Measurements from ENCODE around the gene VTI1A.

Gene VTI1A

DNA sequence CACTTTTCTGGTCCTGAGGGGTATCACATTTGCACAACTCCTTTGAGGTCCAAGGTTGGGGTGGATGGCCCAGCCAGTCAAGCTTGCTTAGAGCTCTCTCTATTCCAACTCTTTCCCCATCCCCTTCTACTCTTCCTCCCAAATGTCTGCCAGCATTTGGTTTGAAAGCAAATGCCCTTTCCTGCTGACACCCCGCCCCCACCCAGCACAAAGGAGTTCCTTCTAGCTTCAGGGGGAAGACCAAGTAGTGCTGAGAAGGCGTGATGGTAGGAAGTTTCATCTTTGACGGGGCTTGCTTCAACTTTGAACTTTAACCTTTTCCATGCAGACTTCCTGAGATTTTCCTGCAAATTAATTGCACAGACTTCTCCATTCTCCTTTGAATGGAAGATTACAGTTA lies 365.6 kb downstream of the VTI1A start:
- H3K9me3 ChIP-seq (ENCODE audit: control insufficient read depth, low read length), result no peaks in the 10 kb centered on the region
- DNase-seq, result no peak
- no peak overlapping the region for H3K27ac ChIP-seq (ENCODE audit: insufficient read depth, low read length, poor library complexity, severe bottlenecking)
- no peak overlapping the region for H3K4me3 ChIP-seq (ENCODE audit: insufficient read depth, low read depth, low read length, poor library complexity, severe bottlenecking)
- no peaks in the 10 kb centered on the region for H3K4me1 ChIP-seq (ENCODE audit: control insufficient read depth, insufficient read depth, low read length, poor library complexity, severe bottlenecking)
- peaks cover 3% of the 10 kb centered on the region for H3K36me3 ChIP-seq (ENCODE audit: control insufficient read depth, insufficient read depth, low read length)
- no peaks in the 10 kb centered on the region for H3K27me3 ChIP-seq (replicated peaks; ENCODE audit: control insufficient read depth, insufficient read depth, low read length, poor library complexity, severe bottlenecking)

DNA sequence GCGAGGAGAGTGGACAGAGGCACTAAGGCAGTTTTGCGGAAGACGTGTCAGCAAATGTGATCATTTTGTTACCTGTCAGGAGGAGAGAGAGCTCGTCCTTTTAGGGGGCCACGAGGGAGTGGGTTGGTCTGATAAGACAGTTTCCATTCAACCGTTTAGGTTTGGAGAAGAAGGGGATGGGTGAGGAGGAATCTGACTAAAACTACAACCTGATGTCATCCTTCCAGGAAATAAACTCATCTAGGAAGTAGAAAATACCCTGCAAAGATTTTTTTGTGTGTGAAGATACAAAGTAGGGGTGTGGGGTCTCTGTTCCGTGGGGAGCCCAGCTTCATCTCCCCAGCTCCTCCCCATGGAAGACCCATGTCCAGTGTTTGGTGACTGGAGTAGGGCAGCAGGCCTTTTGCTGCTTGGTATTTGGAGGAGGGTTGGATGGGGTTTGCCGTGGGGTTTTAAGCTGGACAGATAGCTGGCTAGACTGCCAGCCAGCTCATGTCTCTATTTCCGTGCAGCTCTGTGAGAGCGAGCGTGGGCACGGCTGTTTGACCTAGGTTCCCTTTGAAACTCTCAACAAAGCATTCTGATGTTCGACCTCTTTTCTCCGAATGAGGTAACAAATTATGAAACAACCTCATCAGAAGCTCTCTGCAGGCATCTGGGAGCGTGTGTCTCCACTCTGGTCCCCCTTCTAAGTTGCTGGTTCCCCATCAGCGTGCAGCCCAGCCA lies 367.0 kb downstream of the VTI1A start:
- H3K4me1 ChIP-seq (ENCODE audit: control insufficient read depth, insufficient read depth, low read length, poor library complexity, severe bottlenecking), result no peaks in the 10 kb centered on the region
- H3K9me3 ChIP-seq (ENCODE audit: control insufficient read depth, low read length), result no peaks in the 10 kb centered on the region
- DNase-seq, result no peak
- H3K27me3 ChIP-seq (replicated peaks; ENCODE audit: control insufficient read depth, insufficient read depth, low read length, poor library complexity, severe bottlenecking), result no peaks in the 10 kb centered on the region
- no peak overlapping the region for H3K4me3 ChIP-seq (ENCODE audit: insufficient read depth, low read depth, low read length, poor library complexity, severe bottlenecking)
- H3K36me3 ChIP-seq (ENCODE audit: control insufficient read depth, insufficient read depth, low read length), result peaks cover 3% of the 10 kb centered on the region
- no peak overlapping the region for H3K27ac ChIP-seq (ENCODE audit: insufficient read depth, low read length, poor library complexity, severe bottlenecking)

DNA sequence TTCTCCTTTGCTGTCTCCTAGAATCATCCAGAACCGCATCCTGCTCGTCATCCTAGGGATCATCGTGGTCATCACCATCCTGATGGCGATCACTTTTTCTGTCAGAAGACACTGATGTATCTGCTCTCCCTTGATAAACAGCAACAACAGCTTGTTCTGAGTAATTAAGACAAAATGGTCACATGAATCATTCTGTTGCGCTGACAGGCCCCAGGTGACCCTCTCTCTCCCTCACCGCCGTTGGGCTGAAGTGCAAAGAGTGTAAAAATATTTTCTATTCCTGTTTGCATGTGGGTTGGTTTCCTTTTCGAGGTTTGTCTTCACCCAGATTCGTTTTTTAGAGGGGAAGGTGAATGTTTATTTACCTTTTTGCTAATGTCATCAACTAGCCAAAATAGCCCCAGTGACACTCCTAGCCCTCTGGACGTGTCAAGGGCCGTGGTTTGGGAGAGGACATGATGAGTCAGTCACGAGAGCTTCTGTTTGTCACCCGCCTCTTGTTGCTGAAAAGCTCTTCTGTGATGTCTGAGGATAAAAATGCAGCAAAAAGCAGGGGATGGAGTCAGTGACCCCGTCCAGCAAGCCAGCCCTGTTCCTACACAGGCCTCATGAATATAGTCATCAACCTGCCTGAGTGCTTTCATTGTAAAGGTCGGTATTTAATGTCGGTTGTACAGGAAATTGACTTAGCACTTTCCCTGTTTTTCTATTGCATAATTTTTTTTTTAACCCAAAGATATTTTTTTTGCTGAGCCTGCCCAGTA lies 368.4 kb downstream of the VTI1A start:
- no peak for DNase-seq
- no peaks in the 10 kb centered on the region for H3K4me1 ChIP-seq (ENCODE audit: control insufficient read depth, insufficient read depth, low read length, poor library complexity, severe bottlenecking)
- peaks cover 2% of the 10 kb centered on the region for H3K36me3 ChIP-seq (ENCODE audit: control insufficient read depth, insufficient read depth, low read length)
- H3K27me3 ChIP-seq (replicated peaks; ENCODE audit: control insufficient read depth, insufficient read depth, low read length, poor library complexity, severe bottlenecking), result no peaks in the 10 kb centered on the region
- no peak overlapping the region for H3K27ac ChIP-seq (ENCODE audit: insufficient read depth, low read length, poor library complexity, severe bottlenecking)
- H3K9me3 ChIP-seq (ENCODE audit: control insufficient read depth, low read length), result no peaks in the 10 kb centered on the region
- no peak overlapping the region for H3K4me3 ChIP-seq (ENCODE audit: insufficient read depth, low read depth, low read length, poor library complexity, severe bottlenecking)

DNA sequence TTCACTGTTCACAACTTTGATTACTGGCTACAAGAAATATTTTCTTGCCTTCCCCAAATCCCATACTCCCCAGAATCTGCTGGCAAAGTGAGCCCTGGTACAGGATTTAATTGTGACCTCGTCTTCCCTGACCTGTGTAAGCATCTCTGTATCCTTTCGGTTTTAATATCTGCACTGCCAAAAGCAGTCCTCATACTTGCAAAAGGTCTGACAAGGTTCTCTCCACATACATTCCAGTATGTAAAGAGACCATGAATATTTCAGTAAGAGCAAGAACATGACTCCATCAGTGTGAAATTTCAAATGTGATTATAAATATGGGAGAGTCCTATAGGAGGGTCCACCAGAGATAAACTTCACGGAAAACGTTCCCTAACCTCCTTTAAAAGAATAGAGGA lies 369.0 kb downstream of the VTI1A start:
- no peak for DNase-seq
- Histone ChIP-seq H3K27me3 (replicated peaks; ENCODE audit: control insufficient read depth, insufficient read depth, low read length, poor library complexity, severe bottlenecking) (no peaks in the 10 kb centered on the region), H3K4me1 (ENCODE audit: control insufficient read depth, insufficient read depth, low read length, poor library complexity, severe bottlenecking) (no peaks in the 10 kb centered on the region), H3K27ac (ENCODE audit: insufficient read depth, low read length, poor library complexity, severe bottlenecking) (no peak overlapping the region), H3K9me3 (ENCODE audit: control insufficient read depth, low read length) (no peaks in the 10 kb centered on the region), H3K4me3 (ENCODE audit: insufficient read depth, low read depth, low read length, poor library complexity, severe bottlenecking) (no peak overlapping the region), H3K36me3 (ENCODE audit: control insufficient read depth, insufficient read depth, low read length) (no peaks in the 10 kb centered on the region)

DNA sequence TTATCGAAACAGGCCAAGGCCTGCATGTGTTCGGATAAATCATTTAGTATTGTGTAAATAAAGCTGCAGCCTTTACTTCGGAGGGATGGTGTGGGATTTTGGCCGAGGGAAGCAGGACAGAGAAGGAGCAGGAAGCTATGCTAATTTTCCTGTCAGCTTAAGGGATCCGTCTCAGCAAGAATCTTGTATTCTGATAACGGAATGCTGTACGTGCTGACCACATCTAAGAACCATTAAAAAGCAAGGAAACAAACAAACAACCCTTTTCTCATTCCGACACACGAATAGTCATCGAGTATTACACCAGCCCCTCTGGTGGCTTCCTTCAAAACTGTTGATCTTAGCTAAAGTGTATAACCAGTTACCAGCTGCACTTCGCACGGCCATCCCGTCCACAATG lies 369.9 kb downstream of the VTI1A start:
- H3K4me1 ChIP-seq (ENCODE audit: control insufficient read depth, insufficient read depth, low read length, poor library complexity, severe bottlenecking), result no peaks in the 10 kb centered on the region
- no peaks in the 10 kb centered on the region for H3K36me3 ChIP-seq (ENCODE audit: control insufficient read depth, insufficient read depth, low read length)
- H3K9me3 ChIP-seq (ENCODE audit: control insufficient read depth, low read length), result no peaks in the 10 kb centered on the region
- no peak for DNase-seq
- H3K4me3 ChIP-seq (ENCODE audit: insufficient read depth, low read depth, low read length, poor library complexity, severe bottlenecking), result no peak overlapping the region
- no peak overlapping the region for H3K27ac ChIP-seq (ENCODE audit: insufficient read depth, low read length, poor library complexity, severe bottlenecking)
- no peaks in the 10 kb centered on the region for H3K27me3 ChIP-seq (replicated peaks; ENCODE audit: control insufficient read depth, insufficient read depth, low read length, poor library complexity, severe bottlenecking)

DNA sequence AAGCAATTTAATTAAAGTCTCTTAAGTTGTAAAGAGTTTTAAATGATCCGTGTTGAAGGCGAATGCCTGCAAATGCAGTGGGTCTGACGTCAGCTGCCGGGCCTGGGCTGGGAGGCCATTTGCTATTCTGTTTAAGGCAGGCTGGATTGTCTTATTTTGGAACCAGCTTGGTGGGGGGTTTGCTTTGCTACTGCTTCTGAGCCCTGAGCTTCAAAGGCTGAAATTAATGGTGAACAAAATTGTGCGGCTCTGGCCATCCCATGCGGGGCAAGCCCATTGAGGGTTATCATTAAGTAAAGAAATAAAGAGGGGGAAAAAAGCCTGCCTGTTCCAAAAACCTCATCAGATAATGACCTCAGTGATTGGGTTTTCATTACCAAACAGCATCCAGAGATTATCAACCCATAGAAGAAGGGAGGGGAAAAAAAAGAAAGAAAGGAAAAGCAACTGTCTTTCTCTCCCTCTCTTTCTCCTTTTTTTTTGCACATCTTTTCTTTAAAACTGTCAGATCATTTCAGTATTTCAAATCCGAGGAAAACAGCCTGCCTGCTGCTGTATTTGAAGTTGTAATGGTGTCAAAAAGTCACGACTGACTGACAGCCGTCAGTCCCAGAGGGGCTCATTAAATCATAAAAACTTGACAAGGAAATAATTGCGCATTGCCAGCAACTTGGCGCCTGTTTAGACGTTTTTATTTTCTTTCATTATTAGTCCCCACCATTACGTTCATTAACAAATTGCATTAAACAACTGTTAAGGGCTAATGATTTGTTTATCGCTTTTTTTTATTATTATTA lies 371.2 kb downstream of the VTI1A start:
- no peak for DNase-seq
- H3K27ac ChIP-seq (ENCODE audit: insufficient read depth, low read length, poor library complexity, severe bottlenecking), result no peak overlapping the region
- H3K4me3 ChIP-seq (ENCODE audit: insufficient read depth, low read depth, low read length, poor library complexity, severe bottlenecking), result no peak overlapping the region
- H3K27me3 ChIP-seq (replicated peaks; ENCODE audit: control insufficient read depth, insufficient read depth, low read length, poor library complexity, severe bottlenecking), result no peaks in the 10 kb centered on the region
- H3K36me3 ChIP-seq (ENCODE audit: control insufficient read depth, insufficient read depth, low read length), result no peaks in the 10 kb centered on the region
- H3K9me3 ChIP-seq (ENCODE audit: control insufficient read depth, low read length), result no peaks in the 10 kb centered on the region
- no peaks in the 10 kb centered on the region for H3K4me1 ChIP-seq (ENCODE audit: control insufficient read depth, insufficient read depth, low read length, poor library complexity, severe bottlenecking)

DNA sequence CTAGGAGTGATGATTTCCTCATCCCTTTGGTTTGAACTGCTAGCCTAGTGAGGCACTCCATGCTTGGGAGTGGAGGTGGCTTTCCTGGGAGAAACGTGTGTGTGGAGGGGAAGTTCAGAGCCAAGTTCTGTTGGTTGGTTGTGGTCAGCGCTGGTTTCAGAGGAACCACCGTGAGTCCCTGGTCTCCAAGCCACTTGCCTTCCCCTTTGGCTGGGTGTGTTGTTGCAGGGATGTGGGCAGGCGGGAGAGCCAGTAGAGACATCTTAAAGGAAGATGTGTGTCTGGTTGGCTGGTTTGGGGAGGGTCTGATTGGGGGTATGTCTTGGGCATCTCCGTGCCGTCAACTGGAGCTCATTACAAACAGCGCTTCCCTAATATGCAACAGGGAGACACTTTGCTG lies 372.2 kb downstream of the VTI1A start:
- Histone ChIP-seq H3K27me3 (replicated peaks; ENCODE audit: control insufficient read depth, insufficient read depth, low read length, poor library complexity, severe bottlenecking) (no peaks in the 10 kb centered on the region), H3K9me3 (ENCODE audit: control insufficient read depth, low read length) (no peaks in the 10 kb centered on the region), H3K4me3 (ENCODE audit: insufficient read depth, low read depth, low read length, poor library complexity, severe bottlenecking) (no peak overlapping the region), H3K4me1 (ENCODE audit: control insufficient read depth, insufficient read depth, low read length, poor library complexity, severe bottlenecking) (no peaks in the 10 kb centered on the region), H3K27ac (ENCODE audit: insufficient read depth, low read length, poor library complexity, severe bottlenecking) (no peak overlapping the region), H3K36me3 (ENCODE audit: control insufficient read depth, insufficient read depth, low read length) (no peaks in the 10 kb centered on the region)
- no peak for DNase-seq

DNA sequence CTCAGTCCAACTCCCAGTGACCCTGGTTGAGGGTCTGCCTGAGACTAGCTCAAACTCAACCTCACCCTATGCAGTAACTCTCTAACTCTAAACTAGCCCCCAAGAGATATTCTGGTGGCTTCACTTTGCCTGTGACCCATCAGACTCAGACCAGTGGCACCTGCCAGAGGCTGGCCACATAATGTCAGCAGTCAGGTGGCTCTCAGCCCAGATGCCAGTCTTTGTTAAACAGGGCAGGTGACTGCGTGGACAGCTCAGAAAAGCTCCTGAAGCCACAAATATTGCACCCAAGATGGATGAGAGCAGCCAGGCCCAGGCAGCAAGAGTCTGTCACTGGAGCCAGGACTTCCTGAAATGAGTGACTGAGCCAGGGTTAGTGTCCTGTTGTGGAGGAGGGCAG lies 373.3 kb downstream of the VTI1A start:
- H3K4me1 ChIP-seq (ENCODE audit: control insufficient read depth, insufficient read depth, low read length, poor library complexity, severe bottlenecking), result no peaks in the 10 kb centered on the region
- no peak for DNase-seq
- H3K36me3 ChIP-seq (ENCODE audit: control insufficient read depth, insufficient read depth, low read length), result no peaks in the 10 kb centered on the region
- H3K9me3 ChIP-seq (ENCODE audit: control insufficient read depth, low read length), result no peaks in the 10 kb centered on the region
- H3K4me3 ChIP-seq (ENCODE audit: insufficient read depth, low read depth, low read length, poor library complexity, severe bottlenecking), result no peak overlapping the region
- no peaks in the 10 kb centered on the region for H3K27me3 ChIP-seq (replicated peaks; ENCODE audit: control insufficient read depth, insufficient read depth, low read length, poor library complexity, severe bottlenecking)
- no peak overlapping the region for H3K27ac ChIP-seq (ENCODE audit: insufficient read depth, low read length, poor library complexity, severe bottlenecking)

DNA sequence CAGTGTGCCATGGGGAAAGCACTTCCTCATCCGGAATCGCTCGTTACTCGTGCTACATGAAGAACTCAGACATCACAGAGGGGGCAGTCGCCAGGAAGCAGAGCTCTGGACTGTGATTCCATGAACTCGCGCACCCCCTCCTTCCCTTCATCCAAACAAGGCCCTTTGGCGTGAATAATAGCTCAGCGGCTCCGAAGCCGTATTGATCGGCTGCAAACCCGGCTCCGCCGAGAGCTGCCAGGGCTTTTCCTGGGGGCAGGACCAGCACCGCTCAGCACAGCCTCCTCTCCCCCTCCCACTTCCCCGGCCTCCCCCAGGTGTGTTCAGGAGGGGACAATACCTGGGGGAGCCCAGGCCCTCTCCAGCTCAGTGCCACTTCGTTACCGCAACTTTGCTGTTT lies 374.0 kb downstream of the VTI1A start:
- H3K27me3 ChIP-seq (replicated peaks; ENCODE audit: control insufficient read depth, insufficient read depth, low read length, poor library complexity, severe bottlenecking), result no peaks in the 10 kb centered on the region
- H3K27ac ChIP-seq (ENCODE audit: insufficient read depth, low read length, poor library complexity, severe bottlenecking), result no peak overlapping the region
- H3K9me3 ChIP-seq (ENCODE audit: control insufficient read depth, low read length), result no peaks in the 10 kb centered on the region
- no peak overlapping the region for H3K4me3 ChIP-seq (ENCODE audit: insufficient read depth, low read depth, low read length, poor library complexity, severe bottlenecking)
- H3K4me1 ChIP-seq (ENCODE audit: control insufficient read depth, insufficient read depth, low read length, poor library complexity, severe bottlenecking), result no peaks in the 10 kb centered on the region
- no peaks in the 10 kb centered on the region for H3K36me3 ChIP-seq (ENCODE audit: control insufficient read depth, insufficient read depth, low read length)
- no peak for DNase-seq

DNA sequence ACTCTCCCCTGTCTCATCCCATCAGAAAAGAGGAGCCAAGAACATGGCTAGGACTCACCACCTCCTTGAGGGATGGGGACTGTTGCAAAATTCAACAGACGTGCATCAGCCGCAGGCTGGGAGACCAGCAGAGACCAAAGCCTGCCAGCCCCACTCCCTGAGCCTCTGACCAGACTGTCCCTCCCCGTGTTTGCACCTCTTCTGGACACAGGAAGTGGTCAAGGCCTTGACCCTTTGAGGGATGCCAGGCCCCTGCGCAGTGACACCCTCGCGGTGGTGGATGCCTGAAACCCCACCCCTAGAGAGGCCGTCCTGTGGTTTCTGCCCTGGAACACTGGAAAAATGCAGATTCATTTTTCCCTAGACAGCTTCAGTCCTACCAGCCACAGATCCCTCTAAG lies 374.6 kb downstream of the VTI1A start:
- H3K27ac ChIP-seq (ENCODE audit: insufficient read depth, low read length, poor library complexity, severe bottlenecking), result no peak overlapping the region
- H3K27me3 ChIP-seq (replicated peaks; ENCODE audit: control insufficient read depth, insufficient read depth, low read length, poor library complexity, severe bottlenecking), result no peaks in the 10 kb centered on the region
- no peak for DNase-seq
- no peak overlapping the region for H3K4me3 ChIP-seq (ENCODE audit: insufficient read depth, low read depth, low read length, poor library complexity, severe bottlenecking)
- no peaks in the 10 kb centered on the region for H3K36me3 ChIP-seq (ENCODE audit: control insufficient read depth, insufficient read depth, low read length)
- H3K9me3 ChIP-seq (ENCODE audit: control insufficient read depth, low read length), result no peaks in the 10 kb centered on the region
- no peaks in the 10 kb centered on the region for H3K4me1 ChIP-seq (ENCODE audit: control insufficient read depth, insufficient read depth, low read length, poor library complexity, severe bottlenecking)

All from effector memory CD4-positive, alpha-beta T cell (primary cell).